IPS DF 4.7 (cell line): ENCODE measurements around the gene NCOA5.
"Not testable (repeated sequence)": the region's sequence is repeated elsewhere in the genome, so short reads cannot be mapped to it uniquely, and the experiment has no call there.

Source experiments
- DNase-seq: peaks from one replicate; pipeline ENCODE4 v3.0.0-alpha.2; 2013; ENCODE audit warnings: low spot score; ENCODE audit errors: extremely low read depth

NCOA5 gene

DNA sequence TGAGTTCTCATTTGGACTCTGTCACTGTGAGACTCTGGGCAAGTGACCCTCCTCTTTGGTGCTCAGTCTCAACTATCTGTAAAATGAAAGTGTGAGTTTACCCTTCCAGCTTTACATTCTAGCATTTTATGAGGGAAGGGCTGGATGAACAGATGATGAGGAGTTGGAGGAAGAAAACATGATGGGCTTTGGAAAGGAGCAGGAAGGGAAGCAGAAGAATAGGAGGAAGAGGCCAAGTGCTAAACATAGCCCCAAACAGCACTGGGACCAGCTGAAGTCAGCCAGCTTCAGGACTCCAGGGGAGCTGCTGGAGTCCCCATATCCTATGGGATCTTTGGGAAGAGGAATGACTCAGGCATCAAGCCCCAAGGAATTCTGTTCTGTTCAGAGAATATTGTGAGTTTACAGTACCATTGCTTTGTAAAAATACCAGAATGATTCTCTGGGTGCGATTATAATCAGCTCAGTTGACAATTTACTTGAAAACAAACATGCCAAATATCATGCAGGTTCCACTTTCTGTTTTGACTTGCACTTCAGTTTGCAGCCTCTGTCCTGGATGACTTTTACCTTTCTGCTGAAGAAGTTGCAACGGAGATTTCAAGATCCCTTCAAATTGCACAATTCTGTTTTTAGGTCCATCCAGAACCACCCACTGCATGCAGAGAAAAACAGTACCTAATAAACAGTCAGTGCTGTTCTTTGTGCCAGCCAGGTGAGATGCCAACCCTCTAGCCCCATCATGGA is 31.6 kb upstream of the NCOA5 start:
- no peak for DNase-seq

DNA sequence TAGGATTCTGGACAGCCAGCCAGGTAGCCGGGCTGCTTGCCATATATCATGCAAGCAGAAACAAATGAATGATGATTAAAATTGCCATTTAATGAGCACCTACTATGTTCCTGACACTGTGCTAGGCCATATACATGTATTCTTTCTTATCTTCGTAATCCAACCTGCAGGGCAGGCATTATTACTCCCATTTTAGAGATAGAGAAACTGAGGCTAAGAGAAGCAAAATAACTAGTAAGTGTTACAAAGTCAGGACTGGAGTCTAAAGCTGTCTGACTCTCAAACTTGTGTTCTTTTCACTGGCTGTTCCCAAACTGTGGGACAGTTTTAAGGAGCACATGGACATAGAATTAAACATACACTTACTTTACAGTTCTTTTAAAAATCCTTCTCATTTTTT is 30.4 kb upstream of the NCOA5 start:
- DNase-seq, result no peak

- DNase-seq, result no peak
Measured at GRCh38 chr20:46119547-46119946, 29.8 kb upstream of the NCOA5 start.

DNA sequence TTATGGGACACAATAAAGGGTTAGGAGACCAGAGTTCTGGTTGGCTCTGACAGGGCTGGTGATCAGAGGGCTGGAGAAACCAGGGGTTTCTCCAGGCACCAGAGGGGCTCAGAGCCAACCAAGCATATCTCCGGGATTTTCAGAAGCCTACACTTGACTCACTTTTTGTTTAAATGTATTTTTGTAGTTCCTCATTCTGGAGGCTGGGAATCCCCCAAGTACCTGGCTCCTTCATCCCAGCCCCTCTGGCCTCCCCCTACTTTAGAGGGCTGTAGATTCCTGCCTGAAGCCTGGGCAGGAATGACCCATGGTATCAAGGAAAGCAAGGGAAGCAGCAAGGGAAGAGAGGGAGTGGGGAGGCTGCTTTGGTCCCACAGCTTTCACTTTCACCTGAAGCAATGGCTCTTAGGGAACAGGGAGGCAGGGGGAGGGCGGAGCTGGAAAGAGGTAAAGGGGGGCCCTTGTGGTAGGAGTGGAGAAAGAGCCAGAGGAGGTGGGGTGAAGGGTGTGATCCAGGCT is 29.3 kb upstream of the NCOA5 start:
- no peak for DNase-seq

- DNase-seq, result no peak
Measured at GRCh38 chr20:46118481-46119020, 28.8 kb upstream of the NCOA5 start.

- DNase-seq, result no peak
Measured at GRCh38 chr20:46117704-46118467, 28.1 kb upstream of the NCOA5 start, which contains the start of gene CD40. Gene CD40 (plus strand): TSS chr20:46118314. CDS start chr20:46118344, 30 bp downstream.

DNA sequence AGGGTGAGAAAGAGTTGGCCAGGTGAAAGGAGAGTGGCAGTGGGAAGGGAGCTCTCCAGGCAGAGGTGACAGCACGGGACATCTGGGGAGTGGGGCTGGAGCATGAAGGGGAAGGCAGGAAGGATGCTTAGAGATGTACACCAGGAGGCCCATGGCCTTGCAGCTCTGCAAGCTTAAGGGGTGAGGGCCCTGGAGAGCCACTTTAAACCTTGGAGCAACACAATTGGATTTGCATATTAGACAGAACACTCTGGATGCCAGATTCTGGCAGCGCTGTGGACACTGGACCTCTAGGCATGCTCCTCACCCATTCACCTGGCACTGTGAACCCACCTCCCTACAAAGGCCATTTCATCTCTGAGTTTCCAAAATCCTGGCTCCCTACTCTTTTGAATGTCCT is 24.7 kb upstream of the NCOA5 start:
- DNase-seq, result no peak

- no peak for DNase-seq
Measured at GRCh38 chr20:46113113-46113470, 23.3 kb upstream of the NCOA5 start.

GRCh38 chr20:46112430-46113112 is 22.8 kb upstream of the NCOA5 start:
- no peak for DNase-seq

DNA sequence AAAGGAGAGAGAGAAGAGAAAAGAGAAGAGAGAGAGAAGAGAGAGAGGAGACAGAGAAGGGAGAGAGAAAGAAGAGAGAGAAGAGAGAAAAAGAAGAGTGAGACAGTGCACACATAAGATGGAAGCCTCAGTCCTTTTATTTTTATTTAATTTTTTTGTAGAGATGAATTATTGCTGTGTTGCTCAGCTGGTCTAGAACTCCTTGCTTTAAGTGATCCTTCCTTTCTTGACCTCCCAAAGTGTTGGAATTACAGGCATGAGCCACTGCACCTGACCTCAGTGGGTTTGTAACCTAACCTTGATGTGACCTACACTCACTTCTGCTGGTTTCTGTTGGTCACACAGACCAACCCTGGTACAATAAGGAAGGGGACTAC is 22.1 kb upstream of the NCOA5 start:
- no peak for DNase-seq

DNA sequence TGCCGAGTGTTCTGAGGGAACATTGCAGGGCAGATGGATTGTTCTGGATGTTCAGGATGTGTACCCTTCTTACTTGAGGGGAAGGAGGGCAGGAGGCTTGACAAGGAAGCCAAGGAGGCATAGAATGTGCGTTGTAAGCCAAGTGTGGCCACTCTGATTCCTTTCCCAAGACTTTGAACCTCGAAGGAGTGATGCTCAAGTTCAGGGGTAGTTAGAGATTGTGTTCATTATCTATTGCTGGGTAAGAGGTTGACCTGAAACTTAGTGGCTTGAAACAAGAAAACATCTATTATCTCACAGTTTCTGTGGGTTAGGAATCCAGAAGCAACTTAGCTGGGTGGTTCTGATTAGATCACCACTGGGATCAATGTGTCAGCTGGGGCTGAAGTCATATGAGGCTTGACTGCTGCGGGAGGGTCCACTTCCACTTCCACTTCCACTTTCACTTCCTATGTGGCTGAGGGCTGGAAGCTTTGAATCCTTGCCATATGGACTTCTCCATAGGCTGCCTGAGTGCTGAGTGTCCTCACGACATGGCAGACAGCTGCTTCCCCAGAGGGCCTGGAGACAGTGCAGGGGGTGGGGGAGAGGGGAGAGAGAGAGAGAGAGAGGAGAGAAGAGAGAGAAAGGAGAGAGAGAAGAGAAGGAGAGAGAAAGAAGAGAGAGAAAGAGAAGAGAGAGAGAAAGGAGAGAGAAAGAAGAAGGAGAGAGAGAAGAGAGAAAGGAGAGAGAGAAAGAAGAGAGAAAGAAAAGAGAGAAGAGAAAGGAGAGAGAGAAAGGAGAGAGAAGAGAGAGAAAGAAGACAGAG is 21.5 kb upstream of the NCOA5 start:
- no peak for DNase-seq

DNA sequence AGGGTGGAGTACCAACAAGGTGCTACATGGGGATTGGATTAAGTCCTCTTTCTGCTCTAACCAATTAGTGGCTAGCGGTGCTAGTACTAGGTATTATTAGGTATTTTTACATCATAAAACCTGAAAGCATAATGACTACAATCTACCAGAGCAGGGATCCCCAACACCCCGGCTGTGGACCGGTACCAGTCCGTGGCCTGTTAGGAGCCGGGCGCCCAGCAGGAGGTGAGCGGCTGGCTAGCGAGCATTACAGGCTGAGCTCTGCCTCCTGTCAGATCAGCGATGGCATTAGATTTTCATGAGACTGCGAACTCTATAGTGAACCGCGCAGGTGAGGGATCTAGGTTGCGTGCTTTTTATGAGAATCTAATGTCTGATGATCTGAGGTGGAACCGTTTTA is 19.2 kb upstream of the NCOA5 start:
- no peak for DNase-seq

DNA sequence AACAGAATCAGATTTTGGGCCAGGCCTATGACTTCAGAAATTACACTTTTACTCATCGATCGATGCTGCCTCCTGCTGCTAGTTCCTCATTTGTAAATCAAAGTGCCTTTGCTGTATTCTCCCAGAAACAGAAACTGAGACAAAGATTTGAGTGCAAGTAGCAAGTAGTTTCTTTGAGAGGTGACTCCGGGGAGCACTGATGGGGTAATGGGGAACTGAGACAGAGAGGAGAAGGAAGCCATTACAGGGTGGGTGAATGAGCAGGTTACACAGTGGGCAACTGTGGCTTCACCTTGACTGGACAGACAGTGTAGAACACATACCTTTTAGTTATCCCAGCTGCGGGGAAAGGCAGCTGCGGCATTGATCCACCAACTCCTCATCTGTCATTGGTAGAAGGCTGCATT is 18.7 kb upstream of the NCOA5 start:
- DNase-seq, result no peak

- DNase-seq, result no peak
Measured at GRCh38 chr20:46107061-46107460, 17.3 kb upstream of the NCOA5 start.

DNA sequence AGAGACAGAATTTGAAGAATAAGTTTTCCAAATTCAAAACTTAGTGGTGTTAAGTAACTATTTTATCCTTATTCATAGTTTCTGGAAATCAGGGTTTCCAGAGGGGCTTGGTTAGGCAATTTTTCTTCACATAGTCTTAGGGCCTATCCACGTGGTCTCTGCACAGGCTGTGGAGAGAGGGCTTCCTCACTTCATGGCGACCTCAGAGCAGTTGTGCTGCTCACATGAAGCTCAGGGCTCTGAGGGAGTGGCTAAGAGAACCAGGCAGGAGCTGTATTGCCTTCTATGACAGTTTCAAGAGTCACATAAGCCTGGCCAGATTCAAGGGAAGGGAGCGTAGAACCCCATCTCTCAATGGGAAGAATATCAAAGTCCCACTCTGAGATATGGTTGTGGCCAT is 14.5 kb upstream of the NCOA5 start:
- no peak for DNase-seq

GRCh38 chr20:46102940-46103339 is 13.2 kb upstream of the NCOA5 start:
- DNase-seq, result no peak

DNA sequence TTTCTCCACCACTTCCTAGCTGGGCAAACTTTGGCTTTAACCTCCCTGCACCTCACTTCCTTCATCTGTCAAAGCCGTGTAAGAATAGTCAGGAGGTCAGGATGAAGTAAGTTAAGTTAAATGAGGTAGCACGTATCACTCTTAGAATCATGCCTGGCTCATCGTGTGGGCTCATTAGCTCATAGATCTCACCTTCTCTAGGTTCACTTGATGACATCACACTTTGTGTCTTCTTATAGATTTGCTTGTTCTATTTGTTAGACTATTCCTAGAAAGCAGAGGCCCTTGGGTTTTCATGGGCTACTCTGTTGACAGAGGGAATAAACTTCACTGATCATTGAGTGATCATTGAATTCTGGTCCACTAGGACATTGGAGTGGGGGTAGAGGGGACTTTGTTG is 12.2 kb upstream of the NCOA5 start:
- no peak for DNase-seq

DNA sequence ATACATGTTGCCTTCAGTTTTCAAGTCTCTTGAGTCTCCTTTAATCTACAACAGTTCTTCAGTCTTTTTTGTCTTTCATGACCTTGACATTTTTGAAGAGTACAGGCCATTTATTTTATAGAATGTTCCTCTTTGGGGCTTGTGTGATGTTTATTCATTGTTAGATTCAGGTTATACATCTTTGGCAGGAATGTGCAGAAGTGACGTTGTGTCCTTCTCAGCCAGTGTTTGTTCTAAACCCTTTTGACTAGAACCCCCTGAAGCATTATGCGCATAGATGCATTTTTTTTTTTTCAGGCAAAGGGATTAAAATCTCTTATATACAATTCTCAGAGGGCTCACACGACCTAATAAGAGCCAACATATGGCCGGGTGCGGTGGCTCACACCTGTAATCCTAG is 11.2 kb upstream of the NCOA5 start:
- DNase-seq, result no peak

GRCh38 chr20:46100444-46100843 is 10.7 kb upstream of the NCOA5 start:
- not testable (repeated sequence) for DNase-seq

GRCh38 chr20:46099491-46100287 is 9.9 kb upstream of the NCOA5 start:
- DNase-seq, result no peak
